Mammary epithelial cell (primary cell): ENCODE results near the gene APBA2.

Experiments used
- CTCF ChIP-seq, 2 donors: IDR thresholded peaks in 1 of 2; conservative IDR thresholded peaks in 1 of 2; 2 replicates each; pipeline ENCODE4 v1.5.1; 2011 to 2012; ENCODE audit warnings: inconsistent platforms in 2 of 2, low read length in 2 of 2, mild to moderate bottlenecking in 2 of 2, control low read depth in 1 of 2, low read depth in 1 of 2; ENCODE audit not compliant: insufficient read depth in 1 of 2; ENCODE audit errors: extremely low read depth in 1 of 2
- EZH2 ChIP-seq: IDR thresholded peaks from 2 replicates; pipeline ENCODE4 v1.6.1; 2012; ENCODE audit warnings: low read length, inconsistent platforms, borderline replicate concordance

- TF ChIP-seq CTCF (conservative IDR thresholded peaks at IDR 0.05 in 1 of 2, IDR thresholded peaks at IDR 0.05 in 1 of 2; ENCODE audit: extremely low read depth in 1 of 2, insufficient read depth in 1 of 2, low read depth in 1 of 2, low read length in 2 of 2): no peak
- TF ChIP-seq EZH2: no peak
Measured at GRCh38 chr15:28880680-28881079, 5.1 kb upstream of the APBA2 start.
